GM23248 (cell line): ENCODE results near the gene MYMK. TPM values are rescaled to one million over a fixed set of nuclear protein-coding genes. Genes with fewer than 3 reads are reported as not detected.

Source experiments
- DNase-seq: peaks from one replicate; pipeline ENCODE4 v3.0.0-alpha.2; 2015
- H2AFZ ChIP-seq: fragments of 200-600 bp; sonication (generic); 2 replicates; pipeline ENCODE4 v1.6.1; 2016; ENCODE audit warnings: antibody characterized with exemption
- H3F3A ChIP-seq: fragments of 200-600 bp; sonication (generic); 2 replicates; pipeline ENCODE4 v1.6.1; 2016; ENCODE audit warnings: mild to moderate bottlenecking, antibody characterized with exemption, mixed run types; ENCODE audit not compliant: insufficient read depth
- H3K27ac ChIP-seq: fragments of 200-600 bp; sonication (generic); 2 replicates; pipeline ENCODE4 v1.5.1; 2016; ENCODE audit warnings: mild to moderate bottlenecking
- H3K27me3 ChIP-seq: fragments of 200-600 bp; sonication (generic); replicated peaks from 2 replicates; pipeline ENCODE4 v1.6.1; 2016; ENCODE audit warnings: mild to moderate bottlenecking; ENCODE audit not compliant: insufficient read depth
- H3K36me3 ChIP-seq: fragments of 200-600 bp; sonication (generic); 2 replicates; pipeline ENCODE4 v1.6.1; 2016; ENCODE audit warnings: low read depth, mild to moderate bottlenecking
- H3K4me1 ChIP-seq: fragments of 200-600 bp; sonication (generic); 2 replicates; pipeline ENCODE4 v1.6.1; 2016; ENCODE audit warnings: mild to moderate bottlenecking; ENCODE audit not compliant: insufficient read depth
- H3K4me2 ChIP-seq: fragments of 200-600 bp; sonication (generic); one replicate; pipeline ENCODE4 v1.6.1; 2016; ENCODE audit warnings: mild to moderate bottlenecking; ENCODE audit not compliant: unreplicated experiment
- H3K4me3 ChIP-seq: fragments of 200-600 bp; sonication (generic); 2 replicates; pipeline ENCODE4 v1.5.1; 2016; ENCODE audit warnings: mild to moderate bottlenecking
- H3K79me2 ChIP-seq: fragments of 200-600 bp; sonication (generic); 2 replicates; pipeline ENCODE4 v1.6.1; 2016; ENCODE audit warnings: mild to moderate bottlenecking; ENCODE audit not compliant: insufficient read depth
- H3K9ac ChIP-seq: fragments of 200-600 bp; sonication (generic); 2 replicates; pipeline ENCODE4 v1.6.1; 2016; ENCODE audit warnings: mild to moderate bottlenecking
- H3K9me2 ChIP-seq: fragments of 200-600 bp; sonication (generic); 2 replicates; pipeline ENCODE4 v1.6.1; 2016; ENCODE audit warnings: mixed run types, mild to moderate bottlenecking, moderate library complexity; ENCODE audit not compliant: insufficient read depth
- H3K9me3 ChIP-seq: fragments of 200-600 bp; sonication (generic); one replicate; pipeline ENCODE4 v1.6.1; 2017; ENCODE audit warnings: low read depth
- H4K20me1 ChIP-seq: fragments of 200-600 bp; sonication (generic); 2 replicates; pipeline ENCODE4 v1.6.0; 2016; ENCODE audit not compliant: insufficient read depth
- EZH2 ChIP-seq: fragments of 200-600 bp; sonication (generic); IDR thresholded peaks from 2 replicates; pipeline ENCODE4 v1.6.1; 2018; ENCODE audit warnings: antibody characterized with exemption, mild to moderate bottlenecking; ENCODE audit not compliant: insufficient read depth, poor library complexity, severe bottlenecking
- EZH2phosphoT487 ChIP-seq: fragments of 200-600 bp; sonication (generic); IDR thresholded peaks from 2 replicates; pipeline ENCODE4 v1.6.1; 2018; ENCODE audit warnings: antibody characterized with exemption, moderate library complexity, mild to moderate bottlenecking, low read depth; ENCODE audit not compliant: insufficient read depth
- WGBS, 2 experiments: methylation state at CpG; one replicate each; pipeline ENCODE4 v1.1.6; 2015 to 2017; ENCODE audit warnings: low lambda C conversion rate in 2 of 2, low coverage in 1 of 2; ENCODE audit errors: missing lambda C conversion rate in 2 of 2; 5-methylcytosine and 5-hydroxymethylcytosine counted together
- in situ Hi-C: fragments of 300-500 bp; cut with MboI; formaldehyde crosslinking; loops from 2 replicates; pipeline ENCODE4 v1.15.0; 2020
- polyA plus RNA-seq: library from polyadenylated mRNA; unstranded; fragments of >200 nt; fragmentation: Nextera tagmentation; extraction: Ambion mirVana; gene quantifications from 2 replicates; pipeline ENCODE4 v1.2.1, GENCODE V29; 2016
- total RNA-seq: library from RNA; depleted of rRNA; stranded (reverse); fragments of >200 nt; shearing (Covaris generic); gene quantifications from 2 replicates; pipeline ENCODE4 v1.2.3, GENCODE V29; 2014; rRNA removed

MYMK gene, protein sequence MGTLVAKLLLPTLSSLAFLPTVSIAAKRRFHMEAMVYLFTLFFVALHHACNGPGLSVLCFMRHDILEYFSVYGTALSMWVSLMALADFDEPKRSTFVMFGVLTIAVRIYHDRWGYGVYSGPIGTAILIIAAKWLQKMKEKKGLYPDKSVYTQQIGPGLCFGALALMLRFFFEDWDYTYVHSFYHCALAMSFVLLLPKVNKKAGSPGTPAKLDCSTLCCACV
- total RNA-seq: not detected in 2 replicates
- polyA plus RNA-seq: not detected in 2 replicates

DNA sequence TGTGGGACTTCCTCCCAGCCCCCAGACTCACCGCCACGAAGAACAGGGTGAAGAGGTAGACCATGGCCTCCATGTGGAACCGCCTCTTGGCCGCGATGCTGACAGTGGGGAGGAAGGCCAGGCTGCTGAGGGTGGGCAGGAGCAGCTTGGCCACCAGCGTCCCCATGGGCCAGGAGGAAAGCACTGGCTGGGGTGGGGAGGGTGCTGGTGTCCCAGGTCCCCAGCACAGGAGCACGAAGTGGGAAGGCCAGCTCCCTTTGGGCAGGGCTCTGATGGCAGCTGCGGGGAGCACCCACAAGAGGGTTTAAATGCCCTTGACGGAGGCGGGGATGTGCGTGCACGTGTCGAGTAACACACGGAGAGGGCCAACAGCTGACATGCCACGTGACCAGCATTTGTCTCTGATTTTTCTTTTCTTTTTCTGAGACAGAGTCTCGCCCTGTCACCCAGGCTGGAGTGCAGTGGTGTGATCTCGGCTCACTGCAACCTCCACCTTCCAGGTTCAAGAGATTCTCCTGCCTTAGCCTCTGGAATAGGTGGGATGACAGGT is at the start of gene MYMK:
TSS of gene MYMK (minus strand) at position 281 of the 550 bp plus-strand sequence. CDS start at position 166, 115 bp downstream.
- no peak for DNase-seq
- H3K36me3 ChIP-seq: no peaks in the 10 kb centered on the region
- H3K4me1 ChIP-seq: no peaks in the 10 kb centered on the region
- no peaks in the 10 kb centered on the region for H3F3A ChIP-seq
- peaks cover 60% of the 10 kb centered on the region for H3K27me3 ChIP-seq
- no peaks in the 10 kb centered on the region for H4K20me1 ChIP-seq
- TF ChIP-seq EZH2phosphoT487 (no peak), EZH2 (no peak)
- H3K4me2 ChIP-seq: no peak within 1 kb of the TSS
- H3K79me2 ChIP-seq: no peaks in the 10 kb centered on the region
- no peak within 1 kb of the TSS for H3K4me3 ChIP-seq
- no peaks in the 10 kb centered on the region for H3K9me3 ChIP-seq
- H3K9ac ChIP-seq: no peak within 1 kb of the TSS
- in situ Hi-C loops: loop anchor here (10.0 kb wide), 1 partner anchor 200 kb away; no protein-coding TSS in a partner anchor
- no peak within 1 kb of the TSS for H3K27ac ChIP-seq
- 71 to 72% methylated on average over 17 of the region's 17 CpGs for WGBS, 2 experiments
- H3K9me2 ChIP-seq: no peaks in the 10 kb centered on the region
- H2AFZ ChIP-seq: no peak within 1 kb of the TSS

DNA sequence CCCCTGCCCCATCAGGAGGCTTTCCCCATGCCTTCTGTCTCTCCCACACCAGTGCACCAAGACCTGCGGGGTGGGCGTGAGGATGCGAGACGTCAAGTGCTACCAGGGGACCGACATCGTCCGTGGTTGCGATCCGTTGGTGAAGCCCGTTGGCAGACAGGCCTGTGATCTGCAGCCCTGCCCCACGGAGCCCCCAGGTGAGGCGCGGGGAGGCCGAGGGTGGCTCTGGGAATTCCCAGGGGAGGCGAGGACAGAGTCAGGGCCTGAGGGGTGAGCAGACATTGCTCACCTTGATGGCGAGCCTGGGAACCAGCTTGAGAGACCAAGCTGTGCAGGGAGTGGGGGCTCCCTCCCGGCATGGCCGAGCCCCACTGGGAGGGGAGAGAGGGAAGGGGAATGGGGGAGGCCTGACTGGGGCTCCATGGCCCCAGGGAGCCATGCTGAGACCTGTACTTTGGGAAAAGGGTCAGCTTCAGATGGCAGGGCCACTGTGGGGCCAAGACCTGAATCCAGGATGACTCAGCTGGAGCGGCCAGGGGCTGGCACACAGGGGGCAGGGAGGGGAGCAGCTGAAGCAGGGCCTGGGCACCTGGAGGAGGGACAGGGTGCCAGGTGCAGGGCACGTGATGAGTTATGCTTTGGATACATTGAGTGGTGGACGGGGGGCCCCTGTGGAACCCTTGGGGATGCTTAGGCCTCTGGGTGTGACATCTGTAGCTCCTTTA is 49.2 kb upstream of the MYMK start:
- Histone ChIP-seq H2AFZ (no peak overlapping the region), H3K27ac (no peak overlapping the region), H3F3A (no peaks in the 10 kb centered on the region), H3K4me1 (no peaks in the 10 kb centered on the region), H3K4me3 (no peak overlapping the region), H3K27me3 (peaks cover 31% of the 10 kb centered on the region), H4K20me1 (no peaks in the 10 kb centered on the region), H3K9me3 (no peaks in the 10 kb centered on the region), H3K9me2 (no peaks in the 10 kb centered on the region), H3K4me2 (no peak overlapping the region), H3K79me2 (no peaks in the 10 kb centered on the region), H3K36me3 (no peaks in the 10 kb centered on the region), H3K9ac (no peak overlapping the region)
- in situ Hi-C loops: no loop called here
- DNase-seq: no peak
- 65 to 67% methylated on average over 18 to 21 of the region's 21 CpGs for WGBS, 2 experiments
- no peak for TF ChIP-seq EZH2
- TF ChIP-seq EZH2phosphoT487: no peak

DNA sequence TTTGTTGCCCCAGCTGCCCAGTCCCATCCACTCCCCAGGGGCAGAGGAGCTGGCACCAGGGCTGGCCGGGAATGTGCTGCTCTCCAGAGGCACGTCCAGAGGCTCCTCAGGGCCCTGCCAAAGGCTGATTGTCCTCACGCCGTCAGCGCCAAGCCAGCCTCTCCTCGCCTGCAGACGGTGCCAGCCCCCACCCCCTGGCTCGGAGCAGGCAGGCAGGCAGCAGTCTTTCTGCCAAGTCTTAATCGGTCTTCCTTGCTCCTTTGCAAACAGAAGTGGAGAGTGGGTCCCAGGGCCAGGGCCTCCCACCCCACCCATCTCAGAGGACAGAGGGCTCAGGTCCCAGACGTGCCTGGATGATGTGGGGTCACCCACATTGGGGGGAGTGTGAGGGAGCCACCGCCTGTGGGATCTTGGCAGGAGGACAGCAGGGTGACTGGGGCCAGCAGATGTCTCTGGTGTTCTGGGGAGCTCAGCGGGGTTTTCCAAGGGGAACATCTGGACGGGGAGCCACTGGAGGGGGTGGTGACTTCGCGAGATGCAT is 48.1 kb upstream of the MYMK start:
- WGBS, 2 experiments: 0 to 3% methylated on average over 11 to 12 of the region's 15 CpGs
- in situ Hi-C loops: no loop called here
- no peak overlapping the region for H3K4me3 ChIP-seq
- no peaks in the 10 kb centered on the region for H3K79me2 ChIP-seq
- DNase-seq: peak; percentile 36
- H3K27ac ChIP-seq: no peak overlapping the region
- H3K9ac ChIP-seq: no peak overlapping the region
- no peaks in the 10 kb centered on the region for H3F3A ChIP-seq
- no peaks in the 10 kb centered on the region for H3K36me3 ChIP-seq
- no peak overlapping the region for H2AFZ ChIP-seq
- peaks cover 31% of the 10 kb centered on the region for H3K27me3 ChIP-seq
- TF ChIP-seq EZH2phosphoT487: no peak
- TF ChIP-seq EZH2: no peak
- no peaks in the 10 kb centered on the region for H3K9me3 ChIP-seq
- H3K4me1 ChIP-seq: no peaks in the 10 kb centered on the region
- H3K4me2 ChIP-seq: no peak overlapping the region
- H3K9me2 ChIP-seq: no peaks in the 10 kb centered on the region
- no peaks in the 10 kb centered on the region for H4K20me1 ChIP-seq

DNA sequence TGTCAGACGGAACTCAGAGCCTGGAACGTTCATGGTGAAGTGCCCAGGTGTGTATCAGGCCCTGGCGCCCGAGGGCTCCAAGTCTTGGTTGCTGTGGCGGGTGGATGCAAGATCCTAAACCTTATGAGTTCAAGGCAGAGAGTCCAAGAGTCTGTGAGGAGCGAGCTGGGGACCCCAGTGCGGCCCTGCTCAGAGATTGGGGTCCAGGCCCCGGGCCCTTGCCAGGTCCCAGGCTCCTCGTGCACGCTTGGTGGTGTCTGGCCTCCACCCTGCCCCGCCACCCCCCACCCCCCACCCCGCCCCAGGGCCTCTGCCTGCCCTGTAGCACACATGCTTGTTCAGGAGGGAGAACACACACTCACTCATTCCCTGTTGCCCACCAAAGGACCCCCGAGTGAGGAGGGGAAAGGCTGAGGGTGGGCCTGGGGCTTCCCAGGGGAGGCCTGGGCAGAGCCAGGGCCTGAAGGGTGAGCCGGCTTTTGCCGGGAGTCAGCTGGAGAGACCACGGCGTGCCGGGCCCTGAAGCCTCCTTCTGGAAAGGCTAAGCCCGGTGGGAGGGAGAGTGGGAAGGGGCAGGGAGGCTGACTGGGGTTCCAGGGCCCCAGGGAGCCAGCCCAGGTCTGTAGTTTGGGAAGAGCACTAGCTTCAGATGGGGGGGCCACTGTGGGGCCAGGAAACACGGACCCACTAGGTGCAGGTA is 47.3 kb upstream of the MYMK start:
- H2AFZ ChIP-seq: no peak overlapping the region
- no peaks in the 10 kb centered on the region for H3K9me2 ChIP-seq
- in situ Hi-C loops: no loop called here
- H3K36me3 ChIP-seq: no peaks in the 10 kb centered on the region
- DNase-seq: no peak
- H3K27me3 ChIP-seq: peaks cover 31% of the 10 kb centered on the region
- H3K9ac ChIP-seq: no peak overlapping the region
- WGBS, 2 experiments: 38 to 43% methylated on average over 17 to 18 of the region's 20 CpGs
- no peak overlapping the region for H3K4me2 ChIP-seq
- no peaks in the 10 kb centered on the region for H3K9me3 ChIP-seq
- no peaks in the 10 kb centered on the region for H3K79me2 ChIP-seq
- H4K20me1 ChIP-seq: no peaks in the 10 kb centered on the region
- H3K27ac ChIP-seq: no peak overlapping the region
- H3F3A ChIP-seq: no peaks in the 10 kb centered on the region
- TF ChIP-seq EZH2 (no peak), EZH2phosphoT487 (no peak)
- no peak overlapping the region for H3K4me3 ChIP-seq
- H3K4me1 ChIP-seq: no peaks in the 10 kb centered on the region
